ENCODE measurements around the gene TIMP1.

Gene TIMP1

GRCh38 chrX:47560179-47560933, 21.9 kb upstream of the TIMP1 start:
- TF ChIP-seq CTCF (IDR thresholded peaks at IDR 0.05; ENCODE audit: insufficient read depth, low read depth, low read length, missing control alignments), result no peak
- peak overlapping the region; percentile 67 for H3K4me3 ChIP-seq (ENCODE audit: low read length)
- DNase-seq (ENCODE audit: low read depth), result no peak

- peak within 1 kb of the TSS; percentile 67 for H3K4me3 ChIP-seq (ENCODE audit: low read length)
- TF ChIP-seq CTCF (IDR thresholded peaks at IDR 0.05; ENCODE audit: insufficient read depth, low read depth, low read length, missing control alignments), result no peak
- DNase-seq (ENCODE audit: low read depth), result peak; percentile 98
These were observed 21.1 kb upstream of the TIMP1 start, which contains the start of gene ARAF for GRCh38 chrX:47560934-47561658. Gene ARAF, plus strand, starts transcription at chrX:47561205. Its CDS starts 1,763 bp downstream, at chrX:47562968.

GRCh38 chrX:47561659-47562151, 20.5 kb upstream of the TIMP1 start:
- DNase-seq (ENCODE audit: low read depth), result no peak
- no peak for TF ChIP-seq CTCF (IDR thresholded peaks at IDR 0.05; ENCODE audit: insufficient read depth, low read depth, low read length, missing control alignments)
- peak overlapping the region; percentile 67 for H3K4me3 ChIP-seq (ENCODE audit: low read length)

- no peak overlapping the region for H3K4me3 ChIP-seq (ENCODE audit: low read length)
- TF ChIP-seq CTCF (IDR thresholded peaks at IDR 0.05; ENCODE audit: insufficient read depth, low read depth, low read length, missing control alignments), result peak; percentile 30
- peak; percentile 19 for DNase-seq (ENCODE audit: low read depth)
These were observed 19.5 kb upstream of the TIMP1 start for GRCh38 chrX:47562615-47563243.

GRCh38 chrX:47563801-47564315, 18.4 kb upstream of the TIMP1 start:
- DNase-seq (ENCODE audit: low read depth), result peak; percentile 58
- no peak for TF ChIP-seq CTCF (IDR thresholded peaks at IDR 0.05; ENCODE audit: insufficient read depth, low read depth, low read length, missing control alignments)
- H3K4me3 ChIP-seq (ENCODE audit: low read length), result no peak overlapping the region

GRCh38 chrX:47564438-47565085, 17.7 kb upstream of the TIMP1 start:
- no peak for TF ChIP-seq CTCF (IDR thresholded peaks at IDR 0.05; ENCODE audit: insufficient read depth, low read depth, low read length, missing control alignments)
- no peak for DNase-seq (ENCODE audit: low read depth)
- no peak overlapping the region for H3K4me3 ChIP-seq (ENCODE audit: low read length)

All from epithelial cell of esophagus (primary cell).